Measurements from ENCODE around the gene RSPH1.

GRCh38 chr21:42495027-42495426 lies 997 bp downstream of the RSPH1 start:
- TF ChIP-seq, protein P1, sequence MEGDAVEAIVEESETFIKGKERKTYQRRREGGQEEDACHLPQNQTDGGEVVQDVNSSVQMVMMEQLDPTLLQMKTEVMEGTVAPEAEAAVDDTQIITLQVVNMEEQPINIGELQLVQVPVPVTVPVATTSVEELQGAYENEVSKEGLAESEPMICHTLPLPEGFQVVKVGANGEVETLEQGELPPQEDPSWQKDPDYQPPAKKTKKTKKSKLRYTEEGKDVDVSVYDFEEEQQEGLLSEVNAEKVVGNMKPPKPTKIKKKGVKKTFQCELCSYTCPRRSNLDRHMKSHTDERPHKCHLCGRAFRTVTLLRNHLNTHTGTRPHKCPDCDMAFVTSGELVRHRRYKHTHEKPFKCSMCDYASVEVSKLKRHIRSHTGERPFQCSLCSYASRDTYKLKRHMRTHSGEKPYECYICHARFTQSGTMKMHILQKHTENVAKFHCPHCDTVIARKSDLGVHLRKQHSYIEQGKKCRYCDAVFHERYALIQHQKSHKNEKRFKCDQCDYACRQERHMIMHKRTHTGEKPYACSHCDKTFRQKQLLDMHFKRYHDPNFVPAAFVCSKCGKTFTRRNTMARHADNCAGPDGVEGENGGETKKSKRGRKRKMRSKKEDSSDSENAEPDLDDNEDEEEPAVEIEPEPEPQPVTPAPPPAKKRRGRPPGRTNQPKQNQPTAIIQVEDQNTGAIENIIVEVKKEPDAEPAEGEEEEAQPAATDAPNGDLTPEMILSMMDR (IDR thresholded peaks at IDR 0.05), result no peak
- no peak for TF ChIP-seq POLR2A (IDR thresholded peaks at IDR 0.05)
